ENCODE results near the gene EDARADD.
A peak's percentile ranks its signal among the peaks of the same experiment; 100 is the strongest.

EDARADD gene

DNA sequence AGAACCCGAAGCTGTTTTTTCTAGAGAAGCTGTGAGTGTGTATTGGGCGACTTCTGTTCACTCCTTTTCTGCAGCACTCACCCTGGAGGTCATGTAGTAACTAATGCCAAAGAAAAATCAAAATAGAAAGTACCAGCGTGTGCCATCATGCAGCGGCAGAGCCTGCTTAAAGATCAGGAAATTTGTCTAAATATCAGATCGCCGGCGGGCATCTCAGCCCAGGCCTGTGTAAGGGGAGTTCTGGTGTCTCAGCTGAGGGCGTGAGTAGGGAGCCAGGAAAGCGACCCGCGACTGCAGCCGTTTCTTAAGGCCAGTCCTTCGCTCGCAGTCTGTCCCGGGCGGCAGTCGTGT lies 768 bp downstream of the EDARADD start:
- DNase-seq (ENCODE audit: low spot score), result no peak

DNA sequence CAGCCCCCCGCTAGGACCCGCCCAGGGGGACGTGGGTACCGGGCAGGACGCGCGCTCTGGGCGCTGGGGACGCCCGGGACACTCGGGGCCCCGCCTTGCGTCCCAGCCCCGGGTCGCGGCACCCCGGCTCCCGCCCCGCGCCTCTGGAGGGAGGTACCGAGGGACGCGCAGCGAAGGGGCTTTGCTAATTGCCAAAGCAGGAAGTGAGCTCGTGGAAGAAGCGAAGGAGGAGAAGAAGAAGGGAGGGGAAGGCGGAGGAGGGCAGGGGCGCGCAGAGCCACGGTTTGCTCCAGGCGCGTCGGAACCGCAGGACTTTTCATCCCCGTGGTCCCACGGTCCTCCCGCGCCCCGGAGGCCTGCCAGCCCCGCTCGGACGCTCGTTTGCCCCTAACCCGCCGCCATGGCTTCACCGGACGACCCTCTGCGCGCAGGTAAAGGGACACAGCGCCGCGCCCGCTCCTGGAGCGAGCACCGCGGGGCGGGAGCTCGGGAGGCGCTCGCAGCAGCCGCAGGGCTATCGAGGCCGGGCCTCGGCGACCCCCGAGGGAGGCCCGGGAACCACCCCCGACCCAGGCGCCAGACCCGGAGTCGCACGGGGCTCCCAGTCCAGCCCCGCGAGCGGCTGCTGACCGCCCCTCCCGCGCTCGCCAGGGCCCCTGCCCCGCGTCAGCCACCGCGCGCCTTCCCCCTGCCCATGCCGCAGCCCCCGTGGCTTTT lies 1.3 kb downstream of the EDARADD start:
- DNase-seq (ENCODE audit: low spot score), result no peak

DNA sequence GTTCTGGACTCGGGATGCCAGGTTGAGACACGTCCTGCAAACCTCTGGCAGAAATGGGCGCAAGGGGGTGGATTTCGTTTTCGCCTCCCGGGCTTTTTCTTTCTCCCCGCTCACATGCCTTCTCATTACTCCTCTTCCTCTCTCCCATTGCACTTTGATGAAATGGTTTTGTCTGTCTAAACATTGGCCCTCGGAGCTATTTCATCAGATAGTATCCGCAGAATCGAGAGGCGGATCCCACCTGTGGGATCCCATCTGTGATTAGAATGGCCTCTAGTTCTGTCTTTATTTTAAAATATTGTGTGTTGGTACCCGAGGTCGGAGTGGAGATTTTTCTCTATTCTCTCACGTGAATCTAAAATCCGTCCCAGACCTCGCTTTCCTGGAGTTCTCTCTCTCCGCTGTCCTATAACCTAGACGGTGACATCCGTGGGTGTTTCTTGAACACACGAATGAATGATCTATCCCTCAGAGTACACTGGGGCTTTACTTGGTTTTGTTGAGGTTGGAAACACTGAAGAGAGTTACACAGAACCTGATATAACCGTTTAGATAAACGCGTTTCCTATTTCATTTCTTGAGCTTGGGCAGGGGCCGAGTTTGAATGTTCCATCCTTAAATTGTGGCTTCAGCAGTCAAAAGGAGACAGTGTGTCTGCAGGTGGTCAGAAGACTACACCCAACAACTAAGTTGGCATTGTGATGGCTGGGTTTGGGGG lies 2.0 kb downstream of the EDARADD start:
- no peak for DNase-seq (ENCODE audit: low spot score)

DNA sequence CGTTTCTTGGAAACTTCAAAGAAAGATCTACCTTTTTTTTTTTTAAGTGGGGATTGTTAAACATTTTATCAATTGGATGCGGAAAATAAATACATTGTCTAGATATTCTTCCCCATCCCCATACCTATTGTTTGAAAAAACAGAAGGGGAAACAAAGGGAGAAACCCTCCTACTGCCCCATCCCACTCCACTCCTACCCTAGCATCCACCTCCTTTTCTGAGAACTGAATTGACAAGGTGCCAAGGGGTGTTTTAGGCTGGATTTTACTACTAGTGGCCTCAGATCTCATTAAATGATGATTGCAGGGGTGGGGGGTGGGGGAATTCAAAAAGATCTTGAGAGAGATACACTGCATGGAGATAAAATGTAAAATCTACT lies 2.6 kb downstream of the EDARADD start:
- no peak for DNase-seq (ENCODE audit: low spot score)

DNA sequence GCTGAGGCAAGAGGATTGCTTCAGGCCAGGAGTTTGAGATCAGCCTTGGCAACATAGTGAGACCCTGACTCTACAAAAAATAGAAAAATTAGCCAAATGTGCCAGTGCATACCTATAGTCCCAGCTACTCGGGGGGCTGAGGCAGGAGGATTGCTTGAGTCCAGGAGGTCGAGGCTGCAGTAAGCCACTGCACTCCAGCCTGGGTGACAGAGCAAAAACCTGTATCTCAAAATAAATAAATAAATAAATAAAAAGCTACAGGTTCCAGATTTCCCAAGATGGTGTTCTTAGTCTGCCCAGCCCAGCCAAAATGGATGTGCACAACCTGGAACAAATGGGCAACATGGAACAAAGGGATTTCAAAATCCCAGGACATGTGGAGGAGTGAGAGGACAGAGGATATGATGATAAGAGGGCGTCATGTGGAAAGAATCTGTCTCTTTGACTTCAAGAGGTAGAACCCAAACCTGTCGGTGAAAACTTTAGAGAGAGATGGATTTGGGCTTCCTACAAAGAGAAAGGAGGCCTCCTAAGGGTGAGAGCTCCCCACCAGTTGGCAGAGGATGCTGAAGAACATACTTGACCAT lies 3.2 kb downstream of the EDARADD start:
- DNase-seq (ENCODE audit: low spot score), result no peak

DNA sequence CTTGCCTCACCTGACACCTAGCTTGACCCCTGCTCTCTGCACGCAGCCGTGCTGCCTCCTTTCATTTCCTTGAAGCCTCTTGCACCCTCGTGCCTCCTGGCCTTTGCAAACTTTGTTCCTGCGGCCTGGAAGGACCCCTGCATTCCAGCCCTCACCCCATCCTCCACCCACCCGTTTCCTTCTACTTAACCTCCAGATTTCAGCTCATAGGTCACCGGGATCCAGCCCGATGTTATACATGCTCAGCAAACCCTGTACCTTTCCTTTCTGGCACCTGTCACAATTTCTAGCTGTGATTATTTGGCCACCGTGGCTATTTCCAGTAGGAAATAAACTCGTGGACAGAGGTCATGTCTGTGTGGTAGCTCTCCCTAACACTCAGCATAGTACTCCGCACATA lies 4.5 kb downstream of the EDARADD start:
- no peak for DNase-seq (ENCODE audit: low spot score)

DNA sequence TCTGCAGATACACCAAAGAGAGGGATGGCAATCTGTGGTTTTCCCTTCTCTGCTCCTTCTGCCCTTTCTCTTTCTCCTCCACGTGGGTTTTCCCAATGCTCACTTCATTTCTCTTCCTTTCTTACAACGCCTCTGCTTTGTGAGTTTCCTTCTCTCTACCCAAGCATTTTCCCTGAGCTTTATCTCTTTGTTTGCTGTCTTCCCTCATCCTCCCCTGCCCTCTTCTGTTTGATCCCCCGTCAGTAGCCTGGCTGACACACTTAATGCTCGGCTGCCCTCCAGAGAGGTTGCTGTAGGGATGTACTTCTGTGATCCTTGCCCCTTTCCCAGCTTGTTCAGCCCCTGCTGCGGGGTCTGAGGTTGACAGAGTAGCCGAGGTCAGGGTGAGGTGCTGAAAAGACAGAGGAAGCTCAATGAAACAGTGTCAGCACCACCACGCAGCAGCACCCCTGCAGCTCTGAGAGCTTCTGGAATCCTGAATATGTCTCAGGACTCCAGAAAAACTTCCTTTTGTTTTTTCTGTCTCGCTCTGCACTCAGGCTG lies 6.0 kb downstream of the EDARADD start:
- DNase-seq (ENCODE audit: low spot score), result no peak

DNA sequence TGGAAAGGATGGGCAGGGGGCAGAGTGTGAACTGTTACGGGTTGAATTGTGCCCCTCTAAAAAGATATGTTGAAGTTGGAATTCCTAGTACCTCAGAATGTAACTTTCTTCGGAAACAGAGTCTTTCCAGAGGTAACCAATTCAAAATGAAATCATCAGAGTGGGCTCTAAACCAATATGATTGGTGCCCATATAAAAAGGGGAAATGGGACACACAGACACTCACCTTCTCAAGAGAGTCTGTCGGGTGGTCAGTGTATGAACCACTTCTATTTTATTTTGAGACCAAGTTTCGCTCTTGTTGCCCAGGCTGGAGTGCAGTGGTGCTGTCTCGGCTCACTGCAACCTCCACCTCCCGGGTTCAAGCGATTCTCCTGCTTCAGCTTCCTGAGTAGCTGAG lies 7.6 kb downstream of the EDARADD start:
- DNase-seq (ENCODE audit: low spot score), result no peak

DNA sequence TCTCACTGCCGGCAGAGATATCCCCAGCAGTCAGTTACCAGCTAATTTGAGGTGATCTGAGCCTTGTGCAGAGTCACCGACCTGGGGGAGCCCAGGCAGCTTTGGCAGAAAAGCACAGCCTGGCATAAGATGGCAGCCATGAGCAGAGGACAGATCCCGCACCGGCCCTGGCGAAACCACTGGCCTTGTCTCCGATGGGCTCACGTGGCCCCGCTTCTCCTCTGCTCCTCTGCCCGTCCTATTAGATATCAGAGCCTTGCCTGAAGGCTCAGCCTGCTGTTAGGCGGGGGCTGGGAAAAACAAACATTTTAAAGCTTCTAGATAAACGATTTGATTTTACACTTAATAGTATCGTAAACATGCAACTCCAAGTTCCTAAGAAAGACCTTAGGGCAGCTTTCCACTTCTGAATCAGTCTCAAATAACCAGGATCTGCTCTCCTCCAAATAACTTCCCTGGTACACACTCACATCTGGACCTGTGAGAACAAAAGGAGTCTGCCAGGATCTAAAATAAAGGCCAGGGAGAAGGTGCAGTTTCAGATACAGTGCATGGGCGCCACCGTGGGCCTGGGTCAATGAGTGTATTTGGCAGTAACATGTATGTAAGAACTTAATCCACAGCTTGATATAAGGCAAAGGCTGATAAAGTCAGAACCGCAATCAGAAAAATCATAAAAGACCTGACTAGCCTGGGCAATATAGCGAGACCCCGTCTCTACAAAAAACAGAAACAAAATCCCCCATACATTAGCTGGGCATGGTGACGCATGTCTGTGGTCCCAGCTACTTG lies 10.0 kb downstream of the EDARADD start:
- DNase-seq (ENCODE audit: low spot score), result no peak

DNA sequence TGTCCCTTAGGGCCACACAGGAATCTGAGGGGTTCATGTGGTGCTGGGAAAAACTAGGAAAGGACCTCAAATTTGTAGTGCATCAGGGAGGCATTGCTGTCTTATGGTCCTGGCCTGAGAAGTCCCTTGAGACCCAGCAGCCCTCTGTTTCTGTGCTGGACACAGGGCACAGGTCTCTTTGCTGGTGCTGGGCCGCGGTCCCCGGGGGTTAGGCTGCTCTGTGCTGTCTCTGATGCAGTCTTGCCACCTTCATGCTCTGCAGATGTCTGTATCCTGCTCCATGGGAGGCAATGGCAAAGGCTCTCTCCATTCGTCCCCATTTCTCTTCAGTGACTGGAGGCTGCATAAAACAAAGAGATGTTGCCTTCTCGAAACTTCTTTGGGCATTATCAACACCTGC lies 13.0 kb downstream of the EDARADD start:
- no peak for DNase-seq (ENCODE audit: low spot score)

DNA sequence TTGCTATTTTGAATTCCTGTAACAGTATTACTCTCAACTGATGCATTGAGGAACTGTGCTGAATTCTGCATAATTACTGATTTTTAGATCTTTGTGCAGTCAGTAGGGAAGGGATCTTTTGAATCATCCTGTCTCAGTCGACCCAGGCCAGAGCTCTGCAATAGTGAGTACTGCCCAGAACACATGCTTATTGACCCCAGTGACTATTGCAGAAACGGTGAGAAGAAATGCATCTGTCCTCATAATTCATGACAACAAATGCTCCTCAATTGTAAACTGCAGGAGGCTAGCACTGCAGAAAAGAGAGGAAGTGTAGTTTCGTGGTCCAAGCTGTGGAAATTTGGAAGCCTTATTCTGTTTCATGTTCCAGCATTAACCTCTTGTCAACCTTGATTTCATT lies 19.6 kb downstream of the EDARADD start:
- no peak for DNase-seq (ENCODE audit: low spot score)

DNA sequence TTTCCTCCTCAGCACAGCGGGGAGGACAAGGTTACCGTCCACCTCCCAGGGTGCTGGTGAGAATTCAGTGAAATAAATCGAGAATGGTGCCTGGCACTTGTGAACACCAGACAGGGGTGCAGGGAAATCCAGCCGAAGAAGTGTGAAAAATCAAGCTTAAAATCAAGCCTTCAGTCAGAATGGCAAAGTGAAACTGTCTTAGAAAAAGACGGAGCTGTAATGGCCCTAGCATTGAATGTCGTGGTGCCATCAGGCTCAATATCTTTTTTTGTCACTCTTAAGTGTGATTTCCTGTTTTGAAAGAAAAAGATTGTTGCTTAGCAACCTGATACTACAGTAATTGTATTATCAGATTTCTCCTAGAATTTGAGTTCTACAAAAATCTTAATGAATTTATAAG lies 22.1 kb downstream of the EDARADD start:
- DNase-seq (ENCODE audit: low spot score), result peak; percentile 10

DNA sequence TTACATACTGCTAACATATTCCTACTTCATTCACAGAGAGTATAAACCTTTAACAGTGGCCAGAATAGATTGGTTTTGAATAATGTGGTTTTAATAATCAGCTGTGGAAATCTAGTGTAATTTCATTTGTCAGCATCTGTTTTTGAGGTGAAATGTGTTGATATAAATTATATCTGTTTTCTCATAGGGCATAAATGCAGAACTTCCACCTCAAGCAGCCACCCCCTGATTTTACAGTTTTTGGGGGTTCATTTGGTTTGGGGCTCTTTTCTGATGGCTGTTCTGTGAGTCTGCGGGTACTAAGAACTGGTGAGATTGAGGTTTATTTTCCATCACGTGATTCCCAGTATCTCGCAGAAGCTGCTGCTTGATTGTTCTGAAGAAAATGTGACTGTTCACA lies 23.2 kb downstream of the EDARADD start:
- no peak for DNase-seq (ENCODE audit: low spot score)

DNA sequence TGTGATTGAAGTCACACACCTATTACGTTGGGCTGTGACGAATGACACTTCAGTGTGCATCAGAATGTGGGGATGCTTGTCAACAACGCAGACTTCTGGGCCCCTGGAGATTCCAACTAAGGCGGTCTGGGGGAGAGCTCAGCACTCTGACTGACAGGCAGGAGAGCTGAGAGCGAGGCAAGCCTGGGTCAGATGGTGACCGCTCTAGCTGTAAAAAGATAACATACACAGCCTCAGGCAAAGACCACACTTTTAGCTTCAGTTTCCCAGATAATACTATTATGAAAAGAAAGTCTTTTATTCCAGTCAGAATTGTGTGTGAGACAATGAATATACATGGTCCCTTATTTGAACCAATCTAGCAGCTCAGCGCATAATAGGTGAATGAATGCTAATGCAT lies 25.4 kb downstream of the EDARADD start:
- DNase-seq (ENCODE audit: low spot score), result no peak

DNA sequence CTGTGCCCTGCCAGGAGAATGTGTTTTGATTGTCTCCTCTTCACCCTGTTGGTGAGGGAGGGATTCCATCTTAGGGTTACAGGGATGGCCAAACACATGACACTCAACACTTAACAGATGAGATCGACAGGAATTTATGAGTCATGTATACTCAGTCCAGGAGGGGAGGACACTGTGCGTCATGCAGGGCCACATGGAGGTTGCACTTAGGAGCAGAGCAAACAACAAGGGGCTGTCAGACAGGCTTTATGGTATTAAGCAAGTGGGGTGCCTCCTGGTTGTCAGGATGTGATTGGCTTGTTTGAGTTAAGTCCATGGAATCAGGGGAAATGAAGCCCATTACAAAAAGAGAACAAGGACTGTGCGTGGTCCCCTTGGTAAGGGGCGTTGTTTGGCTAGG lies 26.9 kb downstream of the EDARADD start:
- DNase-seq (ENCODE audit: low spot score), result no peak

DNA sequence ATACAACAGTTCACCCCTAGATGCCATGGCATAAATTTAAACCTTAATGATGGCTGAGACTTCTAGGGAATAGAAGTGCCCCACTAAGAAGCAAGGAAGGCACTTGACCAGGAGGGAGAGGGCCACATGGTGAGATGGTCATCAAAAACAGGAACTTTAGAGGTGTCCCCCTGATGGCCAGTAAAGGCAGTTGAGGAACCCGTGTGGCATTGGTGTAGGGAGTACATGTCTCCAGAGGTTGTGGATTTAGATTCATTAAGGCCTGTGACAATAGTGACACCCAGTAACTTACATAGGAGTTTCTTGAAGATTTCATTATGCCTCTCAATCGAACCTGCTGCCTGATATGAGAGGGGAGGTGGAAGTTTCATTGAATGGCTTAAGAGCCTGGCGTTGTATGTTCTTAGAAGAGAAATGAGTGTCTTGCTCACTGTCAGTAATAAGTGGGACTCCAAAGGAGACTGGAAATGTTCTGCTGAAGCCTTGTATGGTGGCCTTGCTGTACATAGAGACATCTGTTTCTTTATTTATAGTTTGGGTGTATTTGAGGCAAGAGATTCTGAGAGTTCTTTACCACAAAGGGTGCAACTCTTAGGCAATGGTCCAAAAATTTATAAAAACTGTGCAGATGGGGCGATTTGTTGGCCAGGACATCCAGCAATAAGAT lies 27.9 kb downstream of the EDARADD start:
- DNase-seq (ENCODE audit: low spot score), result no peak

DNA sequence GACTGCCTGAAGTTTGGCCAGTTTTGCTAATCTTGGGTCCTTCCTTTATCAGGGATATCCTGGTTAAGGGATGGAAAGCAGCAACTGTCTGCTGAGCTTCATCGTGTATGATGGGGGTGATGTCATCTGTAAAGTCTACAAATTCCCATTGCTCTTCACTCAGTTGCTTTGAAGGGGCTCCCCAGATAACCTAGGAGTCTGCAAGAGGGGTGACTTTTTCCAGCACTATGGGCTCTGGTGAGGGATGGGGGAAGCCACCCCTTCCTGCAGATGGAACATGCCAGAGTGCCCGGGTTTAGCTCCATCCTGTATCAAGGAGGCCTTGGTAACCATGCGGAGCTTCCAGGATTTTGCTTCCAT lies 28.4 kb downstream of the EDARADD start:
- DNase-seq (ENCODE audit: low spot score), result no peak

DNA sequence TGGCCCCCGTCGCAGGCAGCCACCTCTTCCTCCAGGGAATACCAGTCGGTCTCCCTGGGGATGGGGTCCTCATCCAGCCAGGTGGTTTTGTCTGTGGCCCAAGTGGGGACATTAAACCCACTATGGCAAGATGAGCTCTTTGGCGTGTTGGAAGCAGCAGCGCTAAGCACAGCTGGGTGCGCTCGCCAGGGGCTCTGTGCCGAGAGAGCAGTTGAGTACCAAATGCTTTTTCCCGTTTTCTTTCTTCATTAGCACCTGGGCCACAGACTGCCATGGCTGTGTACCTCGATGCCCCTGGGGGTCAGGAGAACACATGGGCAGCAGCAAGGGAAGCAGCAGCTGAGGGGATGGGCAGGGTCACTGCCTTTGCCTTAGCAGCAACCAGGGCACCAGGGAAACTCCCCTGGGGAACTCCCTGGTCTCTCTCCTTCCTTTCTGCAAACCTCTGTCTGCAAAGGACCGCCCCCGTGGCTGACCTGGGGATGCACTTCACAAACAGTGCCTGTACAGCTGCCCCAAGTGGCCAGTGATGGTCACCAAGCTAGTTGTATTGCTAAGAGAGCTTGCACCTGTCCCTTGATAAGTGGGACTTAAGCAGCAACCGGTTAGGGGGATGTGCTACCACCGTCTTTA lies 31.1 kb downstream of the EDARADD start:
- DNase-seq (ENCODE audit: low spot score), result no peak

DNA sequence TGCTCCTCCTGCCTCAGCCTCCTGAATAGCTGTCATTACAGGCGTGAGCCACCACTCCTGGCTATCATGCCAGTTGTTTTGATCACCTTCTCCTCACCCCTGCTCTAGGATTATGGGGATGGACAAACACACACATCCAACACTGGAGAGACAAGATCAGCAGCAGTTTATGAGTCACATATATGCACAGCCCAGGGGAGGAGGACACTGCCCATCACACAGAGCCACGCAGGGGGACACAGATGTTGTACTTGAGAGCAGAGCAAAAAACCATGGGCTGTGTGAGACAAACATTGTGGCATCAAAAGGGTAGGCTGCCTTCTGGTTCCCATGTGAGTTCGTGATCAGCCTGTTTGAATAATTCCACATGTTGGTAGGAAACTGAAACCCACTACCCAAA lies 32.1 kb downstream of the EDARADD start:
- DNase-seq (ENCODE audit: low spot score), result no peak

DNA sequence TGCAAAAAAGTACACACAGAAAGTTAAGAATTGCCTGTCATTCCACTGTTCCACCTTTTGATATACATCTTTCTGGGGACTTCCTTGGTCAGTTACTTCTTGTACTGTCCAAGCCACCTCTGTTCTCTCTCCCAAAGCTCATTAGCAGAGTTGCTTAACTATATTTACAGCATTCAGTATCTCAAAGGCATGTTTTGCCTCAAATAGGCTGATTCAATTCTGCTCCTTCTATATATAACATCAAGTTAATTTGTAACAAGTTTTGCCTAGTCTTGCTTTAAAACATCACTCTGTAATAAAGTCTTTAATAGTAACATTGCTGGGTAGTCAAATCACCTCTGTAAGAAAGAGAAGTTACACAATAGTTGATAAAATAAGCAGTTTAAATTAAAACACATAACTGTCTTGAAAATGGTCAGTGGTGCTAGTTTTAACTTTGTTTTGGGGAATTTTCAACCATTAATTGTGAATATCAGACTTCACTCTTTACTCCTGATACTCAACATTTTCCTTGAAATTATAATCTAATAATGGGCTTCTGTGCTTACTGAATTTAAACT lies 35.7 kb downstream of the EDARADD start:
- no peak for DNase-seq (ENCODE audit: low spot score)

DNA sequence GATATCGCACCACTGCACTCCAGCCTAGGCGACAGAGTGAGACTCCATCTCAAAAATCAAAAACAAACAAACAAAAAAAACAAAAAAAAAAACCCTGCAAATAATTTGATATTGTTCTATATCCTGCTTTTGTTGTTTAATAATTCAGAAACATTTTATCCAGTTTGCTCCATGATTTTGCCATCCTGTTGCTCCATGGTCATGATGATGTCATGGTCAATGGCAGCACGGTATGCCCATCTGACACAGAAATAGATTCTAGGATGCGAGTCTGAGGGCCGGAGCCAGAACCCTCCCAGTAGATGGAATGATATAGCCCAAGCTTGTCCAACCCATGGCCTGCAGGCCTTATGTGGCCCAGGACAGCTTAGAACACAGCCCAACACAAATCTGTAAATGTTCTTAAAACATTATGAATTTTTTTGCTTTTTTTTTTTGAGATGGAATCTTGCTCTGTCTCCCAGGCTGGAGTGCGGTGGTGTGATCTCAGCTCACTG lies 39.8 kb downstream of the EDARADD start:
- no peak for DNase-seq (ENCODE audit: low spot score)
